H1 (cell line): Measurements from ENCODE around the gene YIPF3. TPM values are rescaled to one million over a fixed set of nuclear protein-coding genes. Genes with fewer than 3 reads are reported as not detected.

Source experiments
- CTCF ChIA-PET: fragments of 300-600 bp; sonication (Branson Sonifier 250); formaldehyde crosslinking; loops from one replicate; lab custom pipeline; 2021; ENCODE audit not compliant: partially characterized antibody; lab: Charles Lee
- POLR2A ChIA-PET: fragments of 300-600 bp; sonication (Branson Sonifier 250); formaldehyde crosslinking; loops from one replicate; lab custom pipeline; 2021; ENCODE audit warnings: inconsistent platforms; ENCODE audit not compliant: partially characterized antibody; lab: Charles Lee
- DNase-seq, 2 experiments: peaks; one replicate each; pipeline versions ENCODE4 v3.0.0 to v3.0.0-alpha.2; 2010 to 2022; ENCODE audit warnings: low spot score in 2 of 2, low read depth in 1 of 2, mixed read lengths in 1 of 2
- FAIRE-seq: peaks from 2 replicates; lab custom pipeline; 2011; peaks lifted over from hg19 to GRCh38; lab: Jason Lieb, UNC
- H2AFZ ChIP-seq: 2 replicates; pipeline ENCODE4 v1.8.1; 2012; ENCODE audit warnings: low read length, inconsistent platforms
- H2AK5ac ChIP-seq: 2 replicates; pipeline ENCODE4 v1.6.1; 2013; ENCODE audit warnings: low read depth, low read length
- H2BK120ac ChIP-seq: replicated peaks from 2 replicates; pipeline ENCODE3; 2013; ENCODE audit warnings: low read depth, low read length, inconsistent platforms
- H2BK12ac ChIP-seq: 2 replicates; pipeline ENCODE4 v1.6.1; 2013; ENCODE audit warnings: low read depth, low read length
- H2BK15ac ChIP-seq: 2 replicates; pipeline ENCODE4 v1.6.1; 2013; ENCODE audit warnings: low read length
- H2BK20ac ChIP-seq: 2 replicates; pipeline ENCODE4 v1.6.1; 2013; ENCODE audit warnings: low read length
- H2BK5ac ChIP-seq: 2 replicates; pipeline ENCODE4 v1.6.1; 2013; ENCODE audit warnings: low read depth, low read length
- H3K14ac ChIP-seq: 2 replicates; pipeline ENCODE4 v1.6.1; 2013; ENCODE audit warnings: inconsistent platforms; ENCODE audit not compliant: insufficient read length
- H3K18ac ChIP-seq: 2 replicates; pipeline ENCODE4 v1.6.1; 2013; ENCODE audit warnings: low read length; ENCODE audit errors: extremely low read depth
- H3K23ac ChIP-seq: 2 replicates; pipeline ENCODE4 v1.6.1; 2013; ENCODE audit warnings: inconsistent platforms; ENCODE audit not compliant: insufficient read length
- H3K23me2 ChIP-seq: 2 replicates; pipeline ENCODE4 v1.6.1; 2013; ENCODE audit warnings: low read depth, low read length
- H3K27ac ChIP-seq: 2 replicates; pipeline ENCODE4 v1.6.1; 2011; ENCODE audit warnings: low read depth, low read length, inconsistent platforms
- H3K27me3 ChIP-seq, 4 experiments: replicated peaks in 1 of 4; 1 replicate in 1 of 4; 2 replicates in 3 of 4; pipeline versions ENCODE4 v1.6.1 to v1.8.1; 2011 to 2013; ENCODE audit warnings: low read length in 3 of 4, mild to moderate bottlenecking in 3 of 4, inconsistent platforms in 2 of 4, mixed read lengths in 2 of 4, moderate library complexity in 1 of 4; ENCODE audit not compliant: control insufficient read depth in 3 of 4, insufficient read depth in 3 of 4; ENCODE audit errors: extremely low read depth in 1 of 4
- H3K36me3 ChIP-seq, 4 experiments: 2 replicates each; pipeline versions ENCODE4 v1.6.1 to v1.8.1; 2011 to 2013; ENCODE audit warnings: mild to moderate bottlenecking in 4 of 4, low read length in 3 of 4, moderate library complexity in 2 of 4, control low read depth in 1 of 4, inconsistent platforms in 1 of 4; ENCODE audit not compliant: insufficient read depth in 4 of 4, control insufficient read depth in 2 of 4
- H3K4ac ChIP-seq: replicated peaks from 2 replicates; pipeline ENCODE3; 2013; ENCODE audit warnings: low read length, low read depth, mixed read lengths, inconsistent platforms; ENCODE audit not compliant: insufficient read length
- H3K4me1 ChIP-seq, 4 experiments: replicated peaks in 1 of 4; 1 replicate in 1 of 4; 2 replicates in 3 of 4; pipeline versions ENCODE4 v1.6.1 to v1.8.1; 2011 to 2013; ENCODE audit warnings: low read length in 3 of 4, inconsistent platforms in 2 of 4, mixed read lengths in 1 of 4; ENCODE audit not compliant: insufficient read depth in 4 of 4, control insufficient read depth in 3 of 4
- H3K4me2 ChIP-seq, 2 experiments: 2 replicates each; pipeline versions ENCODE4 v1.6.1 to v1.8.1; 2011 to 2013; ENCODE audit warnings: low read depth in 2 of 2, low read length in 2 of 2, control low read depth in 1 of 2, inconsistent platforms in 1 of 2, mild to moderate bottlenecking in 1 of 2; ENCODE audit not compliant: insufficient read depth in 1 of 2
- H3K4me3 ChIP-seq, 4 experiments: fragments of 200-600, 300-600 bp in 1 of 4; sonication (generic), shearing (Covaris generic), sonication (Bioruptor Twin) in 1 of 4; 2 replicates each; pipeline versions ENCODE4 v1.5.1 to v1.8.1; 2011 to 2016; ENCODE audit warnings: low read length in 4 of 4, low read depth in 3 of 4, control low read depth in 2 of 4, inconsistent platforms in 2 of 4, mild to moderate bottlenecking in 2 of 4, mixed read lengths in 1 of 4, moderate library complexity in 1 of 4; ENCODE audit not compliant: insufficient read depth in 2 of 4; ENCODE audit errors: extremely low read depth in 1 of 4
- H3K56ac ChIP-seq: replicated peaks from 2 replicates; pipeline ENCODE3; 2013; ENCODE audit warnings: low read depth, mild to moderate bottlenecking, mixed read lengths, low read length, inconsistent platforms; ENCODE audit not compliant: insufficient read length
- H3K79me1 ChIP-seq: 2 replicates; pipeline ENCODE4 v1.6.1; 2013; ENCODE audit warnings: low read depth, low read length, control low read depth
- H3K79me2 ChIP-seq, 2 experiments: 2 replicates each; pipeline versions ENCODE4 v1.6.1 to v1.8.1; 2012 to 2013; ENCODE audit warnings: low read length in 2 of 2, mild to moderate bottlenecking in 2 of 2, inconsistent platforms in 1 of 2; ENCODE audit not compliant: insufficient read depth in 2 of 2, control insufficient read depth in 1 of 2
- H3K9ac ChIP-seq, 4 experiments: replicated peaks in 1 of 4; 1 replicate in 1 of 4; 2 replicates in 3 of 4; pipeline versions ENCODE4 v1.6.1 to v1.8.1; 2011 to 2013; ENCODE audit warnings: low read depth in 3 of 4, low read length in 3 of 4, control low read depth in 2 of 4, mild to moderate bottlenecking in 2 of 4, moderate library complexity in 2 of 4, inconsistent platforms in 1 of 4; ENCODE audit errors: extremely low read depth in 1 of 4
- H3K9me3 ChIP-seq, 2 experiments: 2 replicates each; pipeline versions ENCODE4 v1.6.1 to v1.8.1; 2012 to 2013; ENCODE audit warnings: mild to moderate bottlenecking in 2 of 2, moderate library complexity in 2 of 2, control low read depth in 1 of 2, inconsistent platforms in 1 of 2, low read depth in 1 of 2, low read length in 1 of 2, mixed read lengths in 1 of 2; ENCODE audit not compliant: insufficient read depth in 2 of 2
- H4K20me1 ChIP-seq, 2 experiments: replicated peaks in 1 of 2; 2 replicates each; pipeline versions ENCODE3 to v1.8.1; 2011 to 2013; ENCODE audit warnings: inconsistent platforms in 2 of 2, low read length in 2 of 2, mild to moderate bottlenecking in 1 of 2; ENCODE audit not compliant: insufficient read depth in 2 of 2, control insufficient read depth in 1 of 2
- H4K5ac ChIP-seq: 2 replicates; pipeline ENCODE4 v1.6.1; 2013; ENCODE audit warnings: low read length, low read depth, mixed read lengths, inconsistent platforms; ENCODE audit not compliant: insufficient read length
- H4K8ac ChIP-seq: 2 replicates; pipeline ENCODE4 v1.8.0; 2013; ENCODE audit warnings: mild to moderate bottlenecking, moderate library complexity, low read length, inconsistent platforms; ENCODE audit not compliant: insufficient read depth; ENCODE audit errors: extremely low read depth
- H4K91ac ChIP-seq: replicated peaks from 2 replicates; pipeline ENCODE3; 2013; ENCODE audit warnings: low read length, mixed read lengths, inconsistent platforms; ENCODE audit not compliant: insufficient read length
- BCL11A ChIP-seq, 2 experiments: IDR thresholded peaks; one replicate each; pipeline ENCODE4 v1.6.1; 2011; ENCODE audit warnings: low read depth in 2 of 2, low read length in 2 of 2, mild to moderate bottlenecking in 2 of 2
- CEBPB ChIP-seq: IDR thresholded peaks from 2 replicates; pipeline ENCODE4 v1.6.1; 2012; ENCODE audit warnings: low read depth, low read length
- CREB1 ChIP-seq: IDR thresholded peaks from 2 replicates; pipeline ENCODE4 v1.6.1; 2012; ENCODE audit warnings: inconsistent platforms
- KDM1A ChIP-seq: fragments of 200-600, 300-600 bp; sonication (generic); IDR thresholded peaks from 2 replicates; pipeline ENCODE4 v1.7.1; 2016; ENCODE audit warnings: mild to moderate bottlenecking, low read length, borderline replicate concordance
- NRF1 ChIP-seq: IDR thresholded peaks from 2 replicates; pipeline ENCODE4 v1.6.1; 2011; ENCODE audit warnings: mild to moderate bottlenecking, low read depth, low read length, improper control_type of control experiment
- POLR2AphosphoS5 ChIP-seq: IDR thresholded peaks from 2 replicates; pipeline ENCODE4 v1.6.1; 2011; ENCODE audit warnings: low read depth, low read length
- RNF2 ChIP-seq: fragments of 200-900, 300-1000 bp; sonication (generic); IDR thresholded peaks from 2 replicates; pipeline ENCODE4 v1.7.1; 2016; ENCODE audit warnings: borderline replicate concordance, low read depth, mild to moderate bottlenecking, antibody characterized with exemption, low read length; ENCODE audit not compliant: poor library complexity, severe bottlenecking; ENCODE audit errors: missing control alignments
- SIN3A ChIP-seq, 2 experiments: IDR thresholded peaks in 1 of 2; conservative IDR thresholded peaks in 1 of 2; 2 replicates each; pipeline ENCODE4 v1.6.1; 2011 to 2012; ENCODE audit warnings: low read length in 2 of 2, improper control_type of control experiment in 1 of 2, low read depth in 1 of 2, mild to moderate bottlenecking in 1 of 2
- SRF ChIP-seq: IDR thresholded peaks from 2 replicates; pipeline ENCODE4 v1.6.1; 2011; ENCODE audit warnings: mild to moderate bottlenecking, low read depth, low read length, moderate library complexity
- TEAD4 ChIP-seq: IDR thresholded peaks from 2 replicates; pipeline ENCODE4 v1.6.1; 2012; ENCODE audit warnings: low read depth, low read length, inconsistent platforms, mixed read lengths
- YY1 ChIP-seq: IDR thresholded peaks from 2 replicates; pipeline ENCODE4 v1.6.1; 2011; ENCODE audit warnings: low read depth, mild to moderate bottlenecking, low read length
- WGBS, 2 experiments: shearing (Covaris generic) in 1 of 2; methylation state at CpG; one replicate each; pipeline versions ENCODE4 v1.1.6 to v1.1.7; 2013 to 2015; ENCODE audit warnings: low lambda C conversion rate in 2 of 2, mixed read lengths in 2 of 2, inconsistent platforms in 1 of 2, low coverage in 1 of 2, missing lambda C conversion rate in 1 of 2; ENCODE audit not compliant: insufficient replicate concordance in 2 of 2, insufficient coverage in 1 of 2, insufficient read length in 1 of 2; ENCODE audit errors: extremely low coverage in 1 of 2, missing lambda C conversion rate in 1 of 2; 5-methylcytosine and 5-hydroxymethylcytosine counted together
- polyA plus RNA-seq, 7 experiments: library from polyadenylated mRNA; depleted of rRNA in 3 of 7; stranded (reverse) in 5 of 7; unstranded in 2 of 7; fragments of >200 nt in 5 of 7; fragments of 200-250 nt in 2 of 7; gene quantifications; 1 replicate in 5 of 7; 2 replicates in 1 of 7; 4 replicates in 1 of 7; pipeline versions ENCODE4 v1.2.1 to v1.2.3, GENCODE V29; 2011 to 2013; ENCODE audit warnings: missing spikeins in 2 of 7, mixed read lengths in 2 of 7
- total RNA-seq: library from RNA; stranded (reverse); fragmentation: NEBNext Ultra II Directional; extraction: Animal tissue kit (Norgen Biotek cat#: 25700); gene quantifications from 2 replicates; pipeline ENCODE4 v1.2.1, GENCODE V29; 2021
- TF ChIP-seq, protein P1 (sequence below): IDR thresholded peaks from 2 replicates; pipeline ENCODE4 v1.6.1; 2012; ENCODE audit warnings: inconsistent platforms
- TF ChIP-seq, protein P2 (sequence below): IDR thresholded peaks from 2 replicates; pipeline ENCODE4 v1.6.1; 2011; ENCODE audit warnings: low read length, improper control_type of control experiment

Gene YIPF3
- total and polyA plus RNA-seq, 2 of the 8 experiments (the other 6 are each of a cell fraction or from before 2014, with no cell fraction given), result 77.2 to 225 TPM

DNA sequence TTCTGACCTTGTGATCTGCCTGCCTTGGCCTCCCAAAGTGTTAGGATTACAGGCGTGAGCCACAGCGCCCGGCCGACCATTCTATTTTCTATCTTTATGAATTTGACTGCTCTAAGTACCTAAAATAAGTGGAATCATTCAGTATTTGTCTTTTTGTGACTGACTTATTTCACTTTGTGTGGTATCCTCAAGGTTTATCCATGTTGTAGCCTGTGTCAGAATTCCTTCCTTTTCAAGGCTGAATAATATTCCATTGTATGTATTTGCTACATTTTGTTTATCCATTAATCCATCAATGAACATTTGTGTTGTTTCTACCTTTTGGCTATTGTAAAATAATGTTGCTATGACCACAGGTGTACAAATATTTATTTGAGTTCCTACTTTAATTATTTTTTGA is 44.2 kb downstream of the YIPF3 start:
- H3K4me2 ChIP-seq, result no peak overlapping the region
- no peak overlapping the region for H2BK12ac ChIP-seq
- H3K23me2 ChIP-seq, result peaks cover 4% of the 10 kb centered on the region; the same call in 1 of the 2 replicates
- H3K9ac ChIP-seq, result no peak overlapping the region
- no peak overlapping the region for H4K91ac ChIP-seq
- no peak overlapping the region for H3K18ac ChIP-seq
- FAIRE-seq (no peak), DNase-seq (no peak)
- no peak overlapping the region for H4K5ac ChIP-seq
- no peak overlapping the region for H3K23ac ChIP-seq
- no peak overlapping the region for H2AFZ ChIP-seq
- ChIA-PET POLR2A (interaction anchor here (1.0 kb wide), 1 partner anchor 18 kb away, joined by 5 read pairs; no protein-coding TSS in a partner anchor), CTCF (interaction anchor here (1.0 to 32.9 kb wide), 3 partner anchors 15 to 28 kb away, joined by 3 to 536 read pairs (median 17); partner anchors contain the start of genes DLK2 and LRRC73)
- no peaks in the 10 kb centered on the region for H3K79me1 ChIP-seq
- H2BK120ac ChIP-seq, result no peak overlapping the region
- no peaks in the 10 kb centered on the region for H3K79me2 ChIP-seq
- no peak overlapping the region for H2BK5ac ChIP-seq
- H3K27me3 ChIP-seq, result no peaks in the 10 kb centered on the region
- H3K36me3 ChIP-seq, result no peaks in the 10 kb centered on the region
- H3K4ac ChIP-seq, result no peak overlapping the region
- H4K8ac ChIP-seq, result no peak overlapping the region
- no peaks in the 10 kb centered on the region for H3K9me3 ChIP-seq
- H2BK20ac ChIP-seq, result no peak overlapping the region
- no peak overlapping the region for H2AK5ac ChIP-seq
- 97% methylated on average over 4 of the region's 4 CpGs; no CpG with 5 or more reads in 1 of the 2 experiments for WGBS, 2 experiments
- no peak overlapping the region for H3K56ac ChIP-seq
- no peaks in the 10 kb centered on the region for H4K20me1 ChIP-seq
- no peak overlapping the region for H2BK15ac ChIP-seq
- peaks cover 0 to 8% (median 5%) of the 10 kb centered on the region in 4 experiments; a peak in 4 of 7 replicates for H3K4me1 ChIP-seq
- H3K4me3 ChIP-seq, result no peak overlapping the region
- H3K27ac ChIP-seq, result no peak overlapping the region
- H3K14ac ChIP-seq, result no peak overlapping the region
- TF ChIP-seq RNF2, result no peak
- no peak for TF ChIP-seq TEAD4
- no peak for TF ChIP-seq BCL11A (IDR thresholded peaks at IDR 0.05; ENCODE audit: low read depth in 2 of 2, low read length in 2 of 2)
- TF ChIP-seq YY1, result no peak
- no peak for TF ChIP-seq SIN3A (conservative IDR thresholded peaks at IDR 0.05 in 1 of 2, IDR thresholded peaks at IDR 0.05 in 1 of 2; ENCODE audit: low read depth in 1 of 2, low read length in 2 of 2)
- TF ChIP-seq, protein P1, sequence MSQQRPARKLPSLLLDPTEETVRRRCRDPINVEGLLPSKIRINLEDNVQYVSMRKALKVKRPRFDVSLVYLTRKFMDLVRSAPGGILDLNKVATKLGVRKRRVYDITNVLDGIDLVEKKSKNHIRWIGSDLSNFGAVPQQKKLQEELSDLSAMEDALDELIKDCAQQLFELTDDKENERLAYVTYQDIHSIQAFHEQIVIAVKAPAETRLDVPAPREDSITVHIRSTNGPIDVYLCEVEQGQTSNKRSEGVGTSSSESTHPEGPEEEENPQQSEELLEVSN, result no peak
- no peak for TF ChIP-seq KDM1A
- TF ChIP-seq CEBPB, result no peak
- TF ChIP-seq, protein P2, sequence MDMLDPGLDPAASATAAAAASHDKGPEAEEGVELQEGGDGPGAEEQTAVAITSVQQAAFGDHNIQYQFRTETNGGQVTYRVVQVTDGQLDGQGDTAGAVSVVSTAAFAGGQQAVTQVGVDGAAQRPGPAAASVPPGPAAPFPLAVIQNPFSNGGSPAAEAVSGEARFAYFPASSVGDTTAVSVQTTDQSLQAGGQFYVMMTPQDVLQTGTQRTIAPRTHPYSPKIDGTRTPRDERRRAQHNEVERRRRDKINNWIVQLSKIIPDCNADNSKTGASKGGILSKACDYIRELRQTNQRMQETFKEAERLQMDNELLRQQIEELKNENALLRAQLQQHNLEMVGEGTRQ, result no peak
- no peak for TF ChIP-seq SRF
- TF ChIP-seq POLR2AphosphoS5, result no peak
- TF ChIP-seq NRF1, result no peak
- no peak for TF ChIP-seq CREB1
